ENCODE measurements around the gene CHFR. TPM values are rescaled to one million over a fixed set of nuclear protein-coding genes. Genes with fewer than 3 reads are reported as not detected.

CHFR gene
- total RNA-seq, 1 donor from 2014 or later, result 90.7 TPM

DNA sequence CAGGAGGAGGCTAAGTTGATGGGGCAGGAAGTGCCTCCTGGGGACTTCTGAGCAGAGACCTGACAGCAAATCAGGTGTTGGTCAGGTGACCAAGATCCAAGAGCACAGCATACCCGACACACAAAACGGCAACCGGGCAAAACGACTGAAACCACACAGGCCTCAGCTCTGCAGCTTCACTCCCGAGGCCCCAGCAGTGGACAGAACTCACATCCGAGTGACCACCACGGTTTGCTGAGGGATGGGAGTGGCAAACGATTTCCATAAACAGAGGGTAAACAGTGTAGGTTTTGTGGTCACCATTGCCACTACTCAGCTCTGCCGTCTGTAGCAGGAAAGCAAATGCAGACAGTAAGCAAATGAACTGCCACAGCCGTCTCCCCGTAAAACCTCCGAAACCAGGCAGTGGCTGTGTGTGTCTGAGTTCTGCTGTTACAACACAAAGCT, 14.4 kb downstream of the CHFR start:
- Mint-ChIP-seq H3K9me3 (ENCODE audit: unreplicated experiment) (peaks cover under 1% of the 10 kb centered on the region), H3K4me3 (ENCODE audit: unreplicated experiment) (no peak overlapping the region), H3K36me3 (ENCODE audit: unreplicated experiment) (peaks cover under 1% of the 10 kb centered on the region), H3K4me1 (ENCODE audit: low read depth, unreplicated experiment) (no peaks in the 10 kb centered on the region), H3K27me3 (ENCODE audit: unreplicated experiment) (no peaks in the 10 kb centered on the region), H3K27ac (ENCODE audit: unreplicated experiment) (no peak overlapping the region)
- no peak for DNase-seq
- TF ChIP-seq, protein P1, sequence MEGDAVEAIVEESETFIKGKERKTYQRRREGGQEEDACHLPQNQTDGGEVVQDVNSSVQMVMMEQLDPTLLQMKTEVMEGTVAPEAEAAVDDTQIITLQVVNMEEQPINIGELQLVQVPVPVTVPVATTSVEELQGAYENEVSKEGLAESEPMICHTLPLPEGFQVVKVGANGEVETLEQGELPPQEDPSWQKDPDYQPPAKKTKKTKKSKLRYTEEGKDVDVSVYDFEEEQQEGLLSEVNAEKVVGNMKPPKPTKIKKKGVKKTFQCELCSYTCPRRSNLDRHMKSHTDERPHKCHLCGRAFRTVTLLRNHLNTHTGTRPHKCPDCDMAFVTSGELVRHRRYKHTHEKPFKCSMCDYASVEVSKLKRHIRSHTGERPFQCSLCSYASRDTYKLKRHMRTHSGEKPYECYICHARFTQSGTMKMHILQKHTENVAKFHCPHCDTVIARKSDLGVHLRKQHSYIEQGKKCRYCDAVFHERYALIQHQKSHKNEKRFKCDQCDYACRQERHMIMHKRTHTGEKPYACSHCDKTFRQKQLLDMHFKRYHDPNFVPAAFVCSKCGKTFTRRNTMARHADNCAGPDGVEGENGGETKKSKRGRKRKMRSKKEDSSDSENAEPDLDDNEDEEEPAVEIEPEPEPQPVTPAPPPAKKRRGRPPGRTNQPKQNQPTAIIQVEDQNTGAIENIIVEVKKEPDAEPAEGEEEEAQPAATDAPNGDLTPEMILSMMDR (IDR thresholded peaks at IDR 0.05; ENCODE audit: partially characterized antibody, unreplicated experiment), result no peak

DNA sequence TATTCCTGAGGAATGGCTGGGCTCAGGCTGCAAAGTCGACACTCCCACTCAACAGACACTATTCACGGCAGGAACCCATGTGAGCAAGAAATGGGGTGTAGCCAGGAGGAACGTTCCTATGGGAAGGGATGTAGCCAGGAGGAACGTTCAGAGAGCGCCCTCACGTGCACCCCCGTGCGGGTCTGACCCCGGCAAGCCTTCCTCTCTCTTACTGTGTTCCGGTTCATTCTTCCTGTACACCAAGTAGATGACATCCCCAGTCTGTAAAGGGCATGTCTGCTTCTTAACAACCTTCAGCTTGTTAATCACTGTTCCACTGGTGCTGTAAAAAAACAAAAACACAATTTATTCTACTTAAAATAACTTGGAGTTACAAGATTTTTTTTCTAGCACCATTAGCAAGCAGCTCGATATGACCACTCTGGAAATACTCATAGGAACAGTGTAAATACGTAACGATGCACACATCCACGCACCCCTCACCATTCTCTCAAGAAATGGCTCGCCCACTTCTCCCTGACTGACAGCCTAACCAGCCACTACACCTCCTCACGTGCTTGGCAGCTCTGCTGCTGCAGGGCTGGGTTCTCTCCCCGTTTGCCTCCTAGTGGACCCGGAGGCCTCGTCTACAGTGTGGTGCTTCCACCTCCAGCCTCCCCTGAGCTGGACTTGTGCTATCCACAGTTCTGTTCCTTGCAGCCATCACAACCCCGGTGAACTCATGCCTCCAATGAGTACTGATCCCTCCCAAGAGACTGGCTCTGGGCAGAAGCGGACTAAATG, 15.1 kb downstream of the CHFR start:
- Mint-ChIP-seq H3K4me3 (ENCODE audit: unreplicated experiment) (no peak overlapping the region), H3K4me1 (ENCODE audit: low read depth, unreplicated experiment) (no peaks in the 10 kb centered on the region), H3K27ac (ENCODE audit: unreplicated experiment) (no peak overlapping the region), H3K36me3 (ENCODE audit: unreplicated experiment) (peaks cover 8% of the 10 kb centered on the region), H3K9me3 (ENCODE audit: unreplicated experiment) (peaks cover 5% of the 10 kb centered on the region), H3K27me3 (ENCODE audit: unreplicated experiment) (no peaks in the 10 kb centered on the region)
- TF ChIP-seq, protein P1 (IDR thresholded peaks at IDR 0.05; ENCODE audit: partially characterized antibody, unreplicated experiment), result no peak
- DNase-seq, result no peak

DNA sequence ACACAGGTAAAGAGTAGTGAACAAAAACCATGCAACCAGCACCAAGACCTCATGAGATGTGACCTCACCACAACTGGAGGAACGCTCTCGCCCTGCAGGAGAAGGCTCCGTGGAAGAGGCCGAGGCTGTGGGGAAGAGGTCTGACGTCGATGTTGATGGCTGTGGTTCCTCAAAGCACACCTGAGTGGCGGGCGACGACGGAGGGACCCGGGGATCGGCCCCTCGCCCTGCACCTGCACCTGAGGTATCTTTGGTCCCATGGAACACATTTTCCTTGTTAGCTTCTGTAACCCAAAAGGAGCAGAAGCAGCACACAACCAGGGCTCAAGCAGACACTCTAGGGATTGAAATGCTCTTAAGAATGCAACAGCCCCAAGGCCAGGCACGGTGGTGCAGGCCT, 17.9 kb downstream of the CHFR start:
- H3K27me3 Mint-ChIP-seq (ENCODE audit: unreplicated experiment), result no peaks in the 10 kb centered on the region
- peaks cover 5% of the 10 kb centered on the region for H3K9me3 Mint-ChIP-seq (ENCODE audit: unreplicated experiment)
- no peaks in the 10 kb centered on the region for H3K4me1 Mint-ChIP-seq (ENCODE audit: low read depth, unreplicated experiment)
- DNase-seq, result no peak
- no peak overlapping the region for H3K4me3 Mint-ChIP-seq (ENCODE audit: unreplicated experiment)
- H3K36me3 Mint-ChIP-seq (ENCODE audit: unreplicated experiment), result peaks cover 8% of the 10 kb centered on the region
- TF ChIP-seq, protein P1 (IDR thresholded peaks at IDR 0.05; ENCODE audit: partially characterized antibody, unreplicated experiment), result no peak
- H3K27ac Mint-ChIP-seq (ENCODE audit: unreplicated experiment), result no peak overlapping the region

DNA sequence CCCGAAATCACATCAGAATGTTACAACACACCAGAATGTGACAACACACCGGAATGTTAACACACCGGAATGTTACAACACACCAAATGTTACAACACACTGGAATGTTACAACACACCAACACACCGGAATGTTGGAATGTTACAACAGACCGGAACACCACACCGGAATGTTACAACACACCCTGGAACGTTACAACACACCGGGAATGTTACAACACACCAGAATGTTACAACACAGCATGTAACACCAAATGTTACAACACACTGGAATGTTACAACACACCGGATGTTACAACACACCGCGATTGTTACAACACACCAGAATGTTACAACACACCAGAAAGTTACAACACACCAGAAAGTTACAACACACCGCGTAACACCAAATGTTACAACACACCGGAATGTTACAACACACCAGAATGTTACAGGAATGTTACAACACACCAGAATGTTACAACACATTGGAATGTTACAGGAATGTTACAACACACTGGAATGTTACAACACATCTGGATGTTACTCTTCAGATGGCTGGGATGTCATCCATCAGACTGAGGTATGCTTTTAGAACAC, 21.1 kb downstream of the CHFR start:
- TF ChIP-seq, protein P1 (IDR thresholded peaks at IDR 0.05; ENCODE audit: partially characterized antibody, unreplicated experiment), result no peak
- H3K27ac Mint-ChIP-seq (ENCODE audit: unreplicated experiment), result no peak overlapping the region
- H3K36me3 Mint-ChIP-seq (ENCODE audit: unreplicated experiment), result peaks cover 8% of the 10 kb centered on the region

DNA sequence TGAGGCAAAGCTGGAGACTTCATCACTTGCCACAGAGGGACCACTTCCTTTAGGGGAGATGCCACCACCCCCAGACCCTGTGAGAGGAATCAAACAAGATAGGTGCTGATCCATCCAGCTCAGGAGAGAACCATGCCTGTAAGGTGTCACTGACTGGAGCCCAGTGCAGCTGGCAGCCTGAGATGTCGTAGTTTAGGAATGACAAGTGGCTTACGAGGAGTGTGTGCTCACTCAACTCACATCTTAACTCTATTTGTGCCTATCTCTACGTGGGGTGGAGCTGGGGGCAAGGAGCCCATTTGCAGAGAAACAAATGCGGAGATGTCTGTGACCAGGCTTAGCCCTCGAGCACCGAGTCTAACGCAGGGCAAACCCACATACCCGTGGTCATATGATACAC, 25.8 kb downstream of the CHFR start:
- peaks cover 3% of the 10 kb centered on the region for H3K27me3 Mint-ChIP-seq (ENCODE audit: unreplicated experiment)
- H3K9me3 Mint-ChIP-seq (ENCODE audit: unreplicated experiment), result no peaks in the 10 kb centered on the region
- no peak overlapping the region for H3K4me3 Mint-ChIP-seq (ENCODE audit: unreplicated experiment)
- no peaks in the 10 kb centered on the region for H3K36me3 Mint-ChIP-seq (ENCODE audit: unreplicated experiment)
- DNase-seq, result no peak
- TF ChIP-seq, protein P1 (IDR thresholded peaks at IDR 0.05; ENCODE audit: partially characterized antibody, unreplicated experiment), result no peak
- H3K27ac Mint-ChIP-seq (ENCODE audit: unreplicated experiment), result no peak overlapping the region
- H3K4me1 Mint-ChIP-seq (ENCODE audit: low read depth, unreplicated experiment), result no peaks in the 10 kb centered on the region

More for the DNA sequence above, 21.1 kb downstream of the CHFR start:
- H3K4me3 Mint-ChIP-seq (ENCODE audit: unreplicated experiment), result no peak overlapping the region
- H3K4me1 Mint-ChIP-seq (ENCODE audit: low read depth, unreplicated experiment), result no peaks in the 10 kb centered on the region
- H3K27me3 Mint-ChIP-seq (ENCODE audit: unreplicated experiment), result peaks cover 2% of the 10 kb centered on the region
- peaks cover 5% of the 10 kb centered on the region for H3K9me3 Mint-ChIP-seq (ENCODE audit: unreplicated experiment)
- DNase-seq, result no peak
